H1 (cell line): Measurements from ENCODE around the gene JPT2.

ENCODE experiments used
- CTCF ChIP-seq, 3 experiments: IDR thresholded peaks; 1 replicate in 2 of 3; 2 replicates in 1 of 3; pipeline versions ENCODE4 v1.5.1 to v1.6.1; 2011; ENCODE audit warnings: low read length in 3 of 3, mild to moderate bottlenecking in 3 of 3, inconsistent platforms in 2 of 3, low read depth in 1 of 3, moderate library complexity in 1 of 3; ENCODE audit not compliant: insufficient read depth in 1 of 3; ENCODE audit errors: control extremely low read depth in 1 of 3
- GABPA ChIP-seq: IDR thresholded peaks from 2 replicates; pipeline ENCODE4 v1.6.1; 2011; ENCODE audit warnings: mild to moderate bottlenecking, low read length, moderate library complexity, borderline replicate concordance; ENCODE audit not compliant: insufficient read depth
- POLR2A ChIP-seq, 2 experiments: IDR thresholded peaks; 1 replicate in 1 of 2; 2 replicates in 1 of 2; pipeline ENCODE4 v1.6.1; 2011; ENCODE audit warnings: low read depth in 2 of 2, low read length in 2 of 2, mild to moderate bottlenecking in 2 of 2; ENCODE audit errors: control extremely low read depth in 1 of 2
- SUZ12 ChIP-seq: fragments of 200-600 bp; sonication (generic); IDR thresholded peaks from 2 replicates; pipeline ENCODE4 v1.6.1; 2012; ENCODE audit warnings: mild to moderate bottlenecking, inconsistent platforms, low read length, moderate library complexity, mixed read lengths

GRCh38 chr16:1666316-1666715 is 11.8 kb upstream of the JPT2 start:
- no peak for TF ChIP-seq CTCF (IDR thresholded peaks at IDR 0.05; ENCODE audit: control extremely low read depth in 1 of 3, insufficient read depth in 1 of 3, low read depth in 1 of 3, low read length in 3 of 3)
- TF ChIP-seq POLR2A (IDR thresholded peaks at IDR 0.05; ENCODE audit: control extremely low read depth in 1 of 2, low read depth in 2 of 2, low read length in 2 of 2): no peak
- no peak for TF ChIP-seq SUZ12
- no peak for TF ChIP-seq GABPA
